ENCODE results near the gene PHC3. TPM values are rescaled to one million over a fixed set of nuclear protein-coding genes. Genes with fewer than 3 reads are reported as not detected.

The PHC3 gene
- total RNA-seq, 1 donor, result 51.4 TPM

- no peak for TF ChIP-seq CTCF (IDR thresholded peaks at IDR 0.05; ENCODE audit: insufficient read depth, low read depth, low read length)
- no peak overlapping the region for H3K4me3 ChIP-seq (ENCODE audit: low read depth, low read length)
- DNase-seq (ENCODE audit: low read depth), result no peak
Observed at GRCh38 chr3:170050753-170051152, 130.8 kb downstream of the PHC3 start.

DNA sequence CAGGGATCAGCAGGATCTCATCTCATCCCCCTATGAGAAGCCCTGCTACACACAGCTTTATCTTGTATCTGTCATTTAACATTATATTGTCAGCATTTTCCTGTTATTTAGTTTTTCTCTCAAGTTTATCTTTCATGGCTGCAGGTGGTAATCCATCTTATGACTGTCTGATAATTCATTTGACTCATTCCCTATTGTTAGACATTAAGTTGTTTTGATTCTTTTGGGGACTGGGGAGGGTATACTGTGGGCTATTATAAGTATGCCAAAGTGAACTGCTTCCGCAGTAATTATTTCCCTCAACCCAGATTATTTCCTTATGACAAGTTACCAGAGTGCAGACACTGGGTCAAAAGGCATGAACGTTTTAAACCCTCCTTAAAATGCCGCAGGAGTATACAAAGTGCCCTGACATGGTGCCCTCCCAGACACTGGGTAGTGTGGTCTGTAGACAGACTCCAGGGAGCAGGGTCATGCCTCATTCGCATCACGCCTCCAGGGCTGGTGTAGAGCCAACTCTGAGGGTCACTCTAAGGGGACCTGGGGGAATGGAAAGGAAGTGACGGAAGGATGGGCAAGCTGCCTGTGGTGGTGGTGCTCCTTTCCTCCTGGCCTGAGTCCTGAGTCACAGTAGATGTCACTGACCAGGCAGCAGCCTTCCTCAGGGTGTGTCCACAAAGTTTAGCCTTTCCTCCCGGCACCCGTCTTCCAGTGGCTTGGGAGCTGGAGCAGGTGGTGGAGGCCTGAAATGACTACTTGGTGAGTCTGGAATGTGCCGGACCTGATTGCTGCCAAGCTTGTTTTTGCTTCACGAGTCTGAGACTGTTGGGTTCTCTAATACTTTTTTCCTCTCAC, 132.2 kb downstream of the PHC3 start:
- TF ChIP-seq CTCF (IDR thresholded peaks at IDR 0.05; ENCODE audit: insufficient read depth, low read depth, low read length), result no peak
- H3K4me3 ChIP-seq (ENCODE audit: low read depth, low read length), result no peak overlapping the region
- DNase-seq (ENCODE audit: low read depth), result no peak

DNA sequence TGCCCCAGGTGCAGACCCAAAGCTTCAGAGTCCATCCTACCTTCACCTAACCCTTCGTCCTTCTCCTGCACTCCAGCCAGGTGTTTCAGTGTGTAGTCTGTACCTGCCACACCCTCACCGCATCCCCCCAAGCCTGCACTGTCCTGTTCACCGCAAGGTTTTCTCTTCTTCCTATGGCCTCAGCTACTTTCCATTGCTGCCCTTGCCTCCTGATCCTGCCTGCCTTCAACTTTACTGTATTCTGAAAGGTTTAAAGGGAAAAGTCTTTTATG, 134.5 kb downstream of the PHC3 start:
- DNase-seq (ENCODE audit: low read depth), result no peak
- TF ChIP-seq CTCF (IDR thresholded peaks at IDR 0.05; ENCODE audit: insufficient read depth, low read depth, low read length), result no peak
- no peak overlapping the region for H3K4me3 ChIP-seq (ENCODE audit: low read depth, low read length)

GRCh38 chr3:170046269-170047132, 135.0 kb downstream of the PHC3 start:
- TF ChIP-seq CTCF (IDR thresholded peaks at IDR 0.05; ENCODE audit: insufficient read depth, low read depth, low read length), result no peak
- H3K4me3 ChIP-seq (ENCODE audit: low read depth, low read length), result no peak overlapping the region
- no peak for DNase-seq (ENCODE audit: low read depth)

GRCh38 chr3:170044795-170045244, 136.7 kb downstream of the PHC3 start:
- TF ChIP-seq CTCF (IDR thresholded peaks at IDR 0.05; ENCODE audit: insufficient read depth, low read depth, low read length), result no peak
- DNase-seq (ENCODE audit: low read depth), result no peak
- no peak overlapping the region for H3K4me3 ChIP-seq (ENCODE audit: low read depth, low read length)

- DNase-seq (ENCODE audit: low read depth), result no peak
- H3K4me3 ChIP-seq (ENCODE audit: low read depth, low read length), result no peak overlapping the region
- no peak for TF ChIP-seq CTCF (IDR thresholded peaks at IDR 0.05; ENCODE audit: insufficient read depth, low read depth, low read length)
Observed at GRCh38 chr3:170044271-170044670, 137.3 kb downstream of the PHC3 start.
